CD14-positive monocyte (primary cell): Measurements from ENCODE around the gene SPART. TPM values are rescaled to one million over a fixed set of nuclear protein-coding genes. Genes with fewer than 3 reads are reported as not detected.

Source experiments
- DNase-seq, 3 donors: peaks; one replicate each; pipeline ENCODE4 v3.0.0-alpha.2; 2011 to 2022
- H2AFZ ChIP-seq: 2 replicates; pipeline ENCODE4 v1.6.0; 2012; ENCODE audit warnings: mild to moderate bottlenecking, low read depth, low read length, inconsistent platforms; ENCODE audit not compliant: insufficient read depth, poor library complexity, severe bottlenecking
- H3K27ac ChIP-seq, 2 donors: 1 replicate in 1 of 2; 2 replicates in 1 of 2; pipeline ENCODE4 v1.5.1; 2012 to 2013; ENCODE audit warnings: low read length in 2 of 2, control low read depth in 1 of 2, inconsistent platforms in 1 of 2, low read depth in 1 of 2, mild to moderate bottlenecking in 1 of 2
- H3K27me3 ChIP-seq, 2 donors: one replicate each; pipeline versions ENCODE4 v1.6.0 to v1.6.1; 2011 to 2013; ENCODE audit warnings: low read length in 2 of 2; ENCODE audit not compliant: control insufficient read depth in 2 of 2, insufficient read depth in 2 of 2
- H3K36me3 ChIP-seq, 2 donors: replicated peaks in 1 of 2; 1 replicate in 1 of 2; 2 replicates in 1 of 2; pipeline versions ENCODE4 v1.5.1 to v1.6.1; 2012 to 2013; ENCODE audit warnings: low read length in 2 of 2, control low read depth in 1 of 2, inconsistent platforms in 1 of 2, mild to moderate bottlenecking in 1 of 2; ENCODE audit not compliant: insufficient read depth in 2 of 2, control insufficient read depth in 1 of 2
- H3K4me1 ChIP-seq, 2 donors: 1 replicate in 1 of 2; 2 replicates in 1 of 2; pipeline versions ENCODE4 v1.5.1 to v1.6.1; 2012 to 2013; ENCODE audit warnings: low read length in 2 of 2, control low read depth in 1 of 2, inconsistent platforms in 1 of 2, mild to moderate bottlenecking in 1 of 2, moderate library complexity in 1 of 2; ENCODE audit not compliant: insufficient read depth in 2 of 2, control insufficient read depth in 1 of 2
- H3K4me2 ChIP-seq: replicated peaks from 2 replicates; pipeline ENCODE3; 2012; ENCODE audit warnings: low read length, moderate library complexity, mild to moderate bottlenecking; ENCODE audit not compliant: poor library complexity, severe bottlenecking; ENCODE audit errors: extremely low read depth
- H3K4me3 ChIP-seq, 3 experiments: fragments of 200-600 bp in 1 of 3; sonication (generic) in 1 of 3; replicated peaks in 1 of 3; 1 replicate in 2 of 3; 2 replicates in 1 of 3; pipeline ENCODE4 v1.5.1; 2011 to 2013; ENCODE audit warnings: low read length in 3 of 3, mild to moderate bottlenecking in 3 of 3, control low read depth in 2 of 3, low read depth in 2 of 3, inconsistent platforms in 1 of 3, moderate library complexity in 1 of 3
- H3K79me2 ChIP-seq: 2 replicates; pipeline ENCODE4 v1.6.0; 2012; ENCODE audit warnings: mild to moderate bottlenecking, control low read depth, inconsistent platforms, low read length, moderate library complexity; ENCODE audit not compliant: insufficient read depth
- H3K9ac ChIP-seq: 2 replicates; pipeline ENCODE4 v1.6.0; 2017; ENCODE audit warnings: low read length, mild to moderate bottlenecking; ENCODE audit not compliant: insufficient read depth, poor library complexity, severe bottlenecking
- H3K9me3 ChIP-seq, 2 donors: replicated peaks in 1 of 2; 1 replicate in 1 of 2; 2 replicates in 1 of 2; pipeline versions ENCODE4 v1.5.1 to v1.6.1; 2012 to 2013; ENCODE audit warnings: low read length in 2 of 2, control low read depth in 1 of 2; ENCODE audit not compliant: control insufficient read depth in 1 of 2, insufficient read depth in 1 of 2
- H4K20me1 ChIP-seq: 2 replicates; pipeline ENCODE4 v1.6.0; 2012; ENCODE audit warnings: mild to moderate bottlenecking, low read length, control low read depth, moderate library complexity; ENCODE audit not compliant: insufficient read depth
- H3K27ac Mint-ChIP-seq, 7 donors: one replicate each; pipeline ENCODE4 v1.8.0; 2020; ENCODE audit warnings: mild to moderate bottlenecking in 7 of 7, mixed read lengths in 7 of 7, moderate library complexity in 6 of 7, inconsistent platforms in 2 of 7
- H3K27me3 Mint-ChIP-seq, 3 donors: one replicate each; pipeline ENCODE4 v1.8.0; 2021 to 2022; ENCODE audit warnings: low read depth in 3 of 3, mild to moderate bottlenecking in 3 of 3, mixed read lengths in 3 of 3, moderate library complexity in 3 of 3, inconsistent platforms in 1 of 3
- H3K36me3 Mint-ChIP-seq, 2 donors: one replicate each; pipeline ENCODE4 v1.8.0; 2020; ENCODE audit warnings: mixed read lengths in 2 of 2, inconsistent platforms in 1 of 2, mild to moderate bottlenecking in 1 of 2
- H3K4me1 Mint-ChIP-seq: one replicate; pipeline ENCODE4 v1.8.0; 2020; ENCODE audit warnings: mild to moderate bottlenecking, mixed read lengths
- H3K4me3 Mint-ChIP-seq, 2 donors: one replicate each; pipeline ENCODE4 v1.8.0; 2020; ENCODE audit warnings: mild to moderate bottlenecking in 2 of 2, mixed read lengths in 2 of 2, moderate library complexity in 1 of 2
- H3K9me3 Mint-ChIP-seq, 7 donors: one replicate each; pipeline ENCODE4 v1.8.0; 2020 to 2022; ENCODE audit warnings: mixed read lengths in 7 of 7, mild to moderate bottlenecking in 6 of 7, moderate library complexity in 6 of 7, inconsistent platforms in 2 of 7
- WGBS: methylation state at CpG from one replicate; pipeline ENCODE4 v1.1.5; 2013; ENCODE audit warnings: missing lambda C conversion rate; ENCODE audit not compliant: insufficient coverage; 5-methylcytosine and 5-hydroxymethylcytosine counted together
- intact Hi-C, 2 donors: fragments of 100-400 bp; cut with micrococcal nuclease; formaldehyde crosslinking; loops; one replicate each; pipeline versions ENCODE4 v1.15.0 to v1.15.1; 2023
- polyA plus RNA-seq, 3 donors: library from polyadenylated mRNA; depleted of rRNA in 1 of 3; unstranded in 2 of 3; stranded (reverse) in 1 of 3; fragments of 300-500 nt in 2 of 3; fragments of >200 nt in 1 of 3; fragmentation: Illumina TruSeq in 2 of 3; gene quantifications; 1 replicate in 2 of 3; 2 replicates in 1 of 3; pipeline ENCODE4 v1.2.3, GENCODE V29; 2012 to 2021
- TF ChIP-seq, protein P1 (sequence below): fragments of 200-600 bp; IDR thresholded peaks from one replicate; pipeline ENCODE4 v1.8.0; 2022; ENCODE audit warnings: antibody characterized with exemption, mild to moderate bottlenecking

Gene SPART
- polyA plus RNA-seq, 3 donors = 24.4 to 37.0 (median 29.8) TPM

DNA sequence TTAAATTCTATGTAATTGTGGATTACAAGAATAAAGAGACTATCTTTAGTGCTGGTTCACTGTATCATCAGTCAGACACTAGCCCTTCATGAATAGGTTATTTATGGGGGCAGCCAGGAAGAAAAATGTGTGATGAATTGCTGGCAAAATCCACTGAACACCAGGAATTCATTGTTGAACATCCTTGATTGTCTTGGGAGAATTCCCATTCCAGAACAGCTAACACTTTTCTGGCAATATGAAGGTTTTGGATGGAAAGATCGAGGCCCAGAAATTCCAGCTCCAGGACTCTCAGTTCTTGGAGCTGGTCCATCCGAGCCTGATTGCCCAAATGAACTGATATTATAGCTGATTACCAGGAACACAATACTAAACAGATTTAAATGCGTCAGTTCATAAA is 11.5 kb upstream of the SPART start:
- Histone ChIP-seq H3K9me3 (no peaks in the 10 kb centered on the region), H3K4me2 (no peak overlapping the region), H3K4me1 (no peaks in the 10 kb centered on the region), H3K27ac (no peak overlapping the region), H3K4me3 (no peak overlapping the region), H3K27me3 (no peaks in the 10 kb centered on the region), H4K20me1 (no peaks in the 10 kb centered on the region), H3K36me3 (no peaks in the 10 kb centered on the region), H3K79me2 (no peaks in the 10 kb centered on the region), H3K9ac (no peak overlapping the region), H2AFZ (no peak overlapping the region)
- Mint-ChIP-seq H3K4me1 (peaks cover 3% of the 10 kb centered on the region), H3K4me3 (no peak overlapping the region), H3K27ac (no peak overlapping the region), H3K9me3 (no peaks in the 10 kb centered on the region), H3K27me3 (peaks cover 0 to 2% (median 0%) of the 10 kb centered on the region in 3 donors), H3K36me3 (no peaks in the 10 kb centered on the region)
- TF ChIP-seq, protein P1, sequence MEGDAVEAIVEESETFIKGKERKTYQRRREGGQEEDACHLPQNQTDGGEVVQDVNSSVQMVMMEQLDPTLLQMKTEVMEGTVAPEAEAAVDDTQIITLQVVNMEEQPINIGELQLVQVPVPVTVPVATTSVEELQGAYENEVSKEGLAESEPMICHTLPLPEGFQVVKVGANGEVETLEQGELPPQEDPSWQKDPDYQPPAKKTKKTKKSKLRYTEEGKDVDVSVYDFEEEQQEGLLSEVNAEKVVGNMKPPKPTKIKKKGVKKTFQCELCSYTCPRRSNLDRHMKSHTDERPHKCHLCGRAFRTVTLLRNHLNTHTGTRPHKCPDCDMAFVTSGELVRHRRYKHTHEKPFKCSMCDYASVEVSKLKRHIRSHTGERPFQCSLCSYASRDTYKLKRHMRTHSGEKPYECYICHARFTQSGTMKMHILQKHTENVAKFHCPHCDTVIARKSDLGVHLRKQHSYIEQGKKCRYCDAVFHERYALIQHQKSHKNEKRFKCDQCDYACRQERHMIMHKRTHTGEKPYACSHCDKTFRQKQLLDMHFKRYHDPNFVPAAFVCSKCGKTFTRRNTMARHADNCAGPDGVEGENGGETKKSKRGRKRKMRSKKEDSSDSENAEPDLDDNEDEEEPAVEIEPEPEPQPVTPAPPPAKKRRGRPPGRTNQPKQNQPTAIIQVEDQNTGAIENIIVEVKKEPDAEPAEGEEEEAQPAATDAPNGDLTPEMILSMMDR = no peak
- intact Hi-C loops = no loop called here
- no peak for DNase-seq
- 92% methylated on average over 2 of the region's 3 CpGs for WGBS

DNA sequence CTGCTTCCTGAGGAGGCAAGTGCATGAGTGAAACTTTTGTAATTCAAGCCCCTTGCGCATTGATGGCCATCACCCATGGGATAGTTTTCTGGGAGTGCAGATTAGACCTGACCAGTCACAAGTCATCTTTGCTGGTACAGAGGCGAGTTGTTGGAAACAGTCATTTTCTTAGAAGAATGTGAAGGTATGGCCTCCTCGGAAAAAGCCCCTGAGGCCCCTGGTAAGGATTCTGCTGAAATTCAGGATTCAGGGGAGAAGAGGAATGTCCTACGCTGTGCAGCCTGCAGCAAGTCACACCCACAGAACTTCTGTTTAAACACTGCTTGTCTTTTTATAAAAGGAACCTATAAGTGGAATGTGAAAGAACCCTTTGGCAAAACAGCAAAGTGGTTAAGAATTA is 11.0 kb upstream of the SPART start:
- 63% methylated on average over 3 of the region's 4 CpGs for WGBS
- no peaks in the 10 kb centered on the region for H4K20me1 ChIP-seq
- H3K9ac ChIP-seq = no peak overlapping the region
- H3K27me3 Mint-ChIP-seq = peaks cover 0 to 2% (median 0%) of the 10 kb centered on the region in 3 donors
- no peaks in the 10 kb centered on the region for H3K4me1 ChIP-seq
- no peaks in the 10 kb centered on the region for H3K27me3 ChIP-seq
- no peaks in the 10 kb centered on the region for H3K36me3 ChIP-seq
- no peaks in the 10 kb centered on the region for H3K79me2 ChIP-seq
- no peak overlapping the region for H3K27ac ChIP-seq
- H3K4me2 ChIP-seq = no peak overlapping the region
- no peaks in the 10 kb centered on the region for H3K9me3 Mint-ChIP-seq
- no peak for DNase-seq
- H3K27ac Mint-ChIP-seq = no peak overlapping the region
- H3K9me3 ChIP-seq = no peaks in the 10 kb centered on the region
- H3K4me3 ChIP-seq = no peak overlapping the region
- H3K4me1 Mint-ChIP-seq = peaks cover 3% of the 10 kb centered on the region
- no peak overlapping the region for H3K4me3 Mint-ChIP-seq
- TF ChIP-seq, protein P1 = no peak
- H3K36me3 Mint-ChIP-seq = no peaks in the 10 kb centered on the region
- no peak overlapping the region for H2AFZ ChIP-seq
- intact Hi-C loops = no loop called here
